Measurements from ENCODE around the gene ANLN. TPM values are rescaled to one million over a fixed set of nuclear protein-coding genes. Genes with fewer than 3 reads are reported as not detected.

Gene ANLN
- total and polyA plus RNA-seq, 10 donors, result 0.91 to 14.9 (median 3.2) TPM

GRCh38 chr7:36448781-36449379, 59.2 kb downstream of the ANLN start:
- H3K4me1 ChIP-seq, result no peaks in the 10 kb centered on the region
- H3K9me3 ChIP-seq, result no peaks in the 10 kb centered on the region
- DNase-seq, result no peak
- intact Hi-C loops (cut with DNase I; ENCODE audit: low total_unique reads), result no loop called here
- H3K27me3 ChIP-seq (replicated peaks in 1 of 7), result no peaks in the 10 kb centered on the region
- H3K36me3 ChIP-seq, result peaks cover 0 to 79% (median 0%) of the 10 kb centered on the region in 6 donors
- no peak for TF ChIP-seq POLR2A (IDR thresholded peaks at IDR 0.05)
- no peak for TF ChIP-seq CTCF (IDR thresholded peaks at IDR 0.05 in 8 of 11, conservative IDR thresholded peaks at IDR 0.05 in 3 of 11)
- no peak for TF ChIP-seq POLR2AphosphoS5 (IDR thresholded peaks at IDR 0.05)
- 85 to 99% (median 98%) methylated on average over 4 of the region's 4 CpGs for WGBS, 5 donors
- H3K4me3 ChIP-seq, result no peak overlapping the region
- no peak overlapping the region for H3K27ac ChIP-seq

GRCh38 chr7:36449685-36450084, 60.0 kb downstream of the ANLN start:
- Histone ChIP-seq H3K9me3 (no peaks in the 10 kb centered on the region), H3K4me3 (no peak overlapping the region), H3K27ac (no peak overlapping the region), H3K36me3 (peaks cover 0 to 81% (median 0%) of the 10 kb centered on the region in 6 donors), H3K4me1 (no peaks in the 10 kb centered on the region), H3K27me3 (replicated peaks in 1 of 7) (no peaks in the 10 kb centered on the region)
- no peak for TF ChIP-seq POLR2AphosphoS5 (IDR thresholded peaks at IDR 0.05)
- no peak for TF ChIP-seq CTCF (IDR thresholded peaks at IDR 0.05 in 8 of 11, conservative IDR thresholded peaks at IDR 0.05 in 3 of 11)
- no peak for TF ChIP-seq POLR2A (IDR thresholded peaks at IDR 0.05)
- DNase-seq, result no peak
- intact Hi-C loops (cut with DNase I; ENCODE audit: low total_unique reads), result no loop called here
- 95 to 99% (median 96%) methylated on average over 5 of the region's 5 CpGs for whole genome bisulfite sequencing, 5 donors

- Histone ChIP-seq H3K9me3 (no peaks in the 10 kb centered on the region), H3K4me1 (no peaks in the 10 kb centered on the region), H3K27ac (no peak overlapping the region), H3K36me3 (peaks cover 0 to 59% (median 0%) of the 10 kb centered on the region in 6 donors), H3K4me3 (no peak overlapping the region), H3K27me3 (replicated peaks in 1 of 7) (no peaks in the 10 kb centered on the region)
- no peak for DNase-seq
- TF ChIP-seq POLR2A (IDR thresholded peaks at IDR 0.05) (no peak), POLR2AphosphoS5 (IDR thresholded peaks at IDR 0.05) (no peak), CTCF (IDR thresholded peaks at IDR 0.05 in 8 of 11, conservative IDR thresholded peaks at IDR 0.05 in 3 of 11) (no peak)
- intact Hi-C loops (cut with DNase I; ENCODE audit: low total_unique reads), result no loop called here
These were observed 64.1 kb downstream of the ANLN start for GRCh38 chr7:36453769-36454168.

GRCh38 chr7:36455646-36456045, 66.0 kb downstream of the ANLN start:
- no peak for DNase-seq
- Histone ChIP-seq H3K9me3 (no peaks in the 10 kb centered on the region), H3K36me3 (peaks cover 0 to 44% (median 0%) of the 10 kb centered on the region in 6 donors), H3K27me3 (replicated peaks in 1 of 7) (no peaks in the 10 kb centered on the region), H3K27ac (no peak overlapping the region), H3K4me1 (no peaks in the 10 kb centered on the region), H3K4me3 (no peak overlapping the region)
- TF ChIP-seq CTCF (IDR thresholded peaks at IDR 0.05 in 8 of 11, conservative IDR thresholded peaks at IDR 0.05 in 3 of 11), result no peak
- TF ChIP-seq POLR2A (IDR thresholded peaks at IDR 0.05), result no peak
- TF ChIP-seq POLR2AphosphoS5 (IDR thresholded peaks at IDR 0.05), result no peak
- intact Hi-C loops (cut with DNase I; ENCODE audit: low total_unique reads), result no loop called here
- WGBS, 5 donors, result 91 to 93% (median 93%) methylated on average over 4 of the region's 4 CpGs
